Neural progenitor cell (in vitro differentiated cells): Measurements from ENCODE around the gene DNAH7. TPM values are rescaled to one million over a fixed set of nuclear protein-coding genes. Genes with fewer than 3 reads are reported as not detected.

Source experiments
- DNase-seq: peaks from one replicate; pipeline ENCODE4 v3.0.0-alpha.2; 2016; ENCODE audit warnings: low spot score
- H2AFZ ChIP-seq: fragments of 200-600 bp; sonication (generic); replicated peaks from 2 replicates; pipeline ENCODE4 v1.6.1; 2016; ENCODE audit warnings: antibody characterized with exemption
- H3F3A ChIP-seq: fragments of 200-600 bp; sonication (generic); 2 replicates; pipeline ENCODE4 v1.6.1; 2016; ENCODE audit warnings: antibody characterized with exemption, low read depth
- H3K27ac ChIP-seq: fragments of 200-600 bp; sonication (generic); 2 replicates; pipeline ENCODE4 v1.5.1; 2016; ENCODE audit warnings: mild to moderate bottlenecking
- H3K27me3 ChIP-seq: fragments of 200-600 bp; sonication (generic); 2 replicates; pipeline ENCODE4 v1.6.1; 2016; ENCODE audit warnings: mild to moderate bottlenecking, moderate library complexity
- H3K36me3 ChIP-seq: fragments of 200-600 bp; sonication (generic); 2 replicates; pipeline ENCODE4 v1.5.1; 2016
- H3K4me1 ChIP-seq: fragments of 200-600 bp; sonication (generic); 2 replicates; pipeline ENCODE4 v1.6.1; 2016; ENCODE audit warnings: mixed run types
- H3K4me2 ChIP-seq: fragments of 200-600 bp; sonication (generic); 2 replicates; pipeline ENCODE4 v1.6.1; 2016
- H3K4me3 ChIP-seq: fragments of 200-600 bp; sonication (generic); 2 replicates; pipeline ENCODE4 v1.5.1; 2016
- H3K79me2 ChIP-seq: fragments of 200-600 bp; sonication (generic); 2 replicates; pipeline ENCODE4 v1.6.1; 2016; ENCODE audit warnings: low read depth
- H3K9ac ChIP-seq: fragments of 200-600 bp; sonication (generic); 2 replicates; pipeline ENCODE4 v1.6.1; 2016
- H3K9me3 ChIP-seq: fragments of 200-600 bp; sonication (generic); 2 replicates; pipeline ENCODE4 v1.5.1; 2016; ENCODE audit warnings: low read depth
- H4K20me1 ChIP-seq: fragments of 200-600 bp; sonication (generic); 2 replicates; pipeline ENCODE4 v1.6.1; 2016; ENCODE audit warnings: low read depth
- H3K27ac Mint-ChIP-seq: 3 replicates; pipeline ENCODE4 v1.8.0; 2021; ENCODE audit warnings: mixed read lengths
- H3K27me3 Mint-ChIP-seq: 2 replicates; pipeline ENCODE4 v1.8.0; 2022; ENCODE audit warnings: low read depth, mild to moderate bottlenecking, inconsistent platforms, moderate library complexity, mixed read lengths; ENCODE audit not compliant: insufficient read depth
- H3K36me3 Mint-ChIP-seq: 3 replicates; pipeline ENCODE4 v1.8.0; 2021; ENCODE audit warnings: mixed read lengths
- H3K4me1 Mint-ChIP-seq: 3 replicates; pipeline ENCODE4 v1.8.0; 2021; ENCODE audit warnings: mixed read lengths
- H3K4me3 Mint-ChIP-seq: 3 replicates; pipeline ENCODE4 v1.8.0; 2021; ENCODE audit warnings: mild to moderate bottlenecking, moderate library complexity, mixed read lengths
- H3K9me3 Mint-ChIP-seq: 3 replicates; pipeline ENCODE4 v1.8.0; 2020; ENCODE audit warnings: mixed read lengths
- CTCF ChIP-seq: fragments of 200-600 bp; sonication (generic); IDR thresholded peaks from 2 replicates; pipeline ENCODE4 v1.5.1; 2017; ENCODE audit warnings: antibody characterized with exemption, mild to moderate bottlenecking
- EZH2 ChIP-seq: fragments of 200-600 bp; sonication (generic); IDR thresholded peaks from 2 replicates; pipeline ENCODE4 v1.6.1; 2017; ENCODE audit warnings: antibody characterized with exemption, mild to moderate bottlenecking, moderate library complexity
- EZH2phosphoT487 ChIP-seq: fragments of 200-600 bp; sonication (generic); IDR thresholded peaks from 2 replicates; pipeline ENCODE4 v1.6.1; 2017; ENCODE audit warnings: antibody characterized with exemption
- total RNA-seq: library from RNA; depleted of rRNA; stranded (reverse); fragments of >200 nt; gene quantifications from 2 replicates; pipeline ENCODE4 v1.2.3, GENCODE V29; 2015; ENCODE audit warnings: low replicate concordance

The DNAH7 gene
- total RNA-seq, 1 donor from 2014 or later = 0.49 TPM

GRCh38 chr2:195721042-195721441 is 347.6 kb downstream of the DNAH7 start:
- Mint-ChIP-seq H3K36me3 (peaks cover 30% of the 10 kb centered on the region), H3K4me1 (peaks cover 6% of the 10 kb centered on the region), H3K4me3 (no peak overlapping the region), H3K9me3 (no peaks in the 10 kb centered on the region), H3K27me3 (no peaks in the 10 kb centered on the region), H3K27ac (no peak overlapping the region)
- TF ChIP-seq EZH2phosphoT487 (no peak), CTCF (no peak), EZH2 (no peak)
- no peak overlapping the region for H3K4me2 ChIP-seq
- H3K4me3 ChIP-seq = no peak overlapping the region
- peaks cover 18% of the 10 kb centered on the region for H3K4me1 ChIP-seq
- no peaks in the 10 kb centered on the region for H3F3A ChIP-seq
- no peaks in the 10 kb centered on the region for H4K20me1 ChIP-seq
- no peak overlapping the region for H2AFZ ChIP-seq
- H3K79me2 ChIP-seq = peaks cover 10% of the 10 kb centered on the region
- no peak overlapping the region for H3K9ac ChIP-seq
- DNase-seq = no peak
- H3K9me3 ChIP-seq = no peaks in the 10 kb centered on the region
- peaks cover 29% of the 10 kb centered on the region for H3K36me3 ChIP-seq
- no peak overlapping the region for H3K27ac ChIP-seq
- no peaks in the 10 kb centered on the region for H3K27me3 ChIP-seq

DNA sequence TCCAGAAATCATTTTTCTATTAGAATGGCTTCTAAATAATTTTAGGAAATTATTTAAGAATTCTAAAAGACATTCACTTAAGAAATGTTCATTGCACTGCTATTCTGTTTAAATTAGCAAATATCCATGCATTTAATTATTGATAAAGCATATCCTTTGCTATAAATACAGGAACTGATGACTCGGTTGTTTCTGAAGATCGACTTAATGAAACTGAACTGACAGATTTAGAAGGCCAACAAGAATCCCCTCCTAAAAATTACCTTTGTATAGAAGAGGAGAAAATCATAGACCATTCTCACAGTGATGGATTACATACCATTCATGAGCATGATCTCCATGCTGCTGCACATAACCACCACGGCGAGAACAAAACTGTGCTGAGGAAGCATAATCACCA is 352.2 kb downstream of the DNAH7 start:
- Mint-ChIP-seq H3K4me3 (no peak overlapping the region), H3K27me3 (no peaks in the 10 kb centered on the region), H3K27ac (no peak overlapping the region), H3K9me3 (no peaks in the 10 kb centered on the region), H3K36me3 (peaks cover 32% of the 10 kb centered on the region), H3K4me1 (no peaks in the 10 kb centered on the region)
- Histone ChIP-seq H3K27me3 (no peaks in the 10 kb centered on the region), H3K4me1 (peaks cover 4% of the 10 kb centered on the region), H3K9me3 (no peaks in the 10 kb centered on the region), H4K20me1 (no peaks in the 10 kb centered on the region), H2AFZ (no peak overlapping the region), H3K79me2 (peaks cover 10% of the 10 kb centered on the region), H3K27ac (no peak overlapping the region), H3K36me3 (peaks cover 34% of the 10 kb centered on the region), H3K4me3 (no peak overlapping the region), H3K4me2 (no peak overlapping the region), H3K9ac (no peak overlapping the region), H3F3A (no peaks in the 10 kb centered on the region)
- TF ChIP-seq CTCF (no peak), EZH2phosphoT487 (no peak), EZH2 (no peak)
- DNase-seq = no peak

DNA sequence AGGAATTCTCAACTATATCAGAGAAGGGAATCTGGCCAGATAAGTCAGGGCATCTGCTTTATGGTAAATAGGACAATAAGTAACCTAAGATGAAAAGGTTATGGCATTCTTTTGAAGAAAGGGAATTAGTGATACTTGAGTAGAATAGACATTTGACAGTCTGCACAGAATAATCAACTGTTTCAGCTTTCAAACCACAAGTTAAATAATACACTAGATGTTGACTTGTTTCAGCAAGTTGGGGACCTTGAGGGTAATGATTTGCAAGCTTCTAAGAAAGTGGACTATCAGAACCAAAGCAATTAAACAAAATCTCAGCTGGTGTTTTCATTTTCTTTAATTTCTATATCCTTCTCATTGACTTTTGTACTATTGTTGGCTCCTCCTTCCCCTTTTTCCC is 357.2 kb downstream of the DNAH7 start:
- no peak overlapping the region for H3K4me3 ChIP-seq

More for the DNA sequence above, 357.2 kb downstream of the DNAH7 start:
- H3K27ac Mint-ChIP-seq = no peak overlapping the region
- Histone ChIP-seq H3K9me3 (no peaks in the 10 kb centered on the region), H3K27ac (no peak overlapping the region), H3K4me2 (no peak overlapping the region), H3F3A (no peaks in the 10 kb centered on the region), H2AFZ (no peak overlapping the region), H4K20me1 (no peaks in the 10 kb centered on the region), H3K36me3 (peaks cover 27% of the 10 kb centered on the region), H3K9ac (no peak overlapping the region), H3K4me1 (peaks cover 14% of the 10 kb centered on the region), H3K79me2 (peaks cover 37% of the 10 kb centered on the region), H3K27me3 (no peaks in the 10 kb centered on the region)
- H3K27me3 Mint-ChIP-seq = no peaks in the 10 kb centered on the region
- H3K9me3 Mint-ChIP-seq = no peaks in the 10 kb centered on the region
- H3K4me1 Mint-ChIP-seq = no peaks in the 10 kb centered on the region
- TF ChIP-seq EZH2 = no peak
- TF ChIP-seq CTCF = no peak
- TF ChIP-seq EZH2phosphoT487 = no peak
- no peak overlapping the region for H3K4me3 Mint-ChIP-seq
- no peak for DNase-seq
- peaks cover 30% of the 10 kb centered on the region for H3K36me3 Mint-ChIP-seq
